ENCODE measurements around the gene FADS6. TPM values are rescaled to one million over a fixed set of nuclear protein-coding genes. Genes with fewer than 3 reads are reported as not detected.

FADS6 gene
- polyA plus RNA-seq, 3 donors, result not detected

DNA sequence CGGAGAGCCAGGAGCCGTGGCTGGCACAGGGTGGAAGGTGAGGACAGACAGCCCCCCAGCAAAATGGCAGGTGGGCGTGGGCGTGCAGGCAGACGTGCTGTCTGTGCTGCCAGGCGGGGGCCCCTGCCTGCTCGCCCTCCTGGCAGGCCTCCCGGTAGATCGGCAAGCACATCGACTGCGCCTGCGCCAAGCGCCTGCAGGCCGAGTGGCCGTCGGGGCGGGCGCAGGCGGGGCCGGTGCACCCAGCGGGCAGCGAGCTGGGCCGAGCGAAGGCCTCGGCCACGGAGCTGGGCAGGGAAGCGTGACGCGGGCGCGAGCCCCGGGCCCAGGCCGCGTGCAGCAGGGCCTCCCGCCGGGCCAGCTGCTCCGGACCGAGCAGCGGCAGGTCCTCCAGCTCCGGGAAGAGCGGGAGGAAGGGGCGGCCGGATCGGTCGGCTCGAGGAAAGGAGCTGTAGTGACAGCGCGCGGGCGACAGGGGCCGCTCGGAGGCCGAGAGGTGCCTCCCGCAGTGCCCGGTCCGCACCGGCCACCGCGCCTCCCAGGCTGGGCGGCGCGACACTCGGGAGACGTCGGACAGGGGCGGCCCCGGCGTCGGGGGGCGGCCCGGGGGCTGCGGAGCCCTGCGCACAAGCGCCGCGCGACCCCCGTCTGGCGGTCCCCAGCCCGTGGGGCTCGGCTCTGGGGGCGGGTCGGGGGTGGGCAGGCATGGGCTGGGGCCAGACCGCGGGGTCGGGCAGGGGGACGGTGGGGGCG lies 50.7 kb downstream of the FADS6 start:
- peak overlapping the region; percentile 81 for H3K4me2 ChIP-seq (replicated peaks; ENCODE audit: extremely low read depth, low read length, poor library complexity, severe bottlenecking)

More for the DNA sequence above, 50.7 kb downstream of the FADS6 start:
- H3K36me3 Mint-ChIP-seq, result peaks cover 26 to 30% of the 10 kb centered on the region in 2 donors
- no peaks in the 10 kb centered on the region for H4K20me1 ChIP-seq (ENCODE audit: insufficient read depth, low read length)
- no peak overlapping the region for H3K27ac Mint-ChIP-seq
- intact Hi-C loops (cut with micrococcal nuclease), result no loop called here
- peak overlapping the region; percentile 49 for H3K9ac ChIP-seq (ENCODE audit: insufficient read depth, low read length, poor library complexity, severe bottlenecking)
- H3K27me3 Mint-ChIP-seq (ENCODE audit: low read depth in 3 of 3), result peaks cover 11 to 22% (median 17%) of the 10 kb centered on the region in 3 donors
- H3K9me3 Mint-ChIP-seq, result peaks cover 0 to 3% (median 0%) of the 10 kb centered on the region in 7 donors
- peak overlapping the region in 1 of 2 donors; percentile 39 for H3K4me3 Mint-ChIP-seq
- peaks cover 23 to 38% of the 10 kb centered on the region in 2 donors for H3K4me1 ChIP-seq (ENCODE audit: control insufficient read depth in 1 of 2, insufficient read depth in 2 of 2, low read length in 2 of 2)
- H3K9me3 ChIP-seq (replicated peaks in 1 of 2; ENCODE audit: control insufficient read depth in 1 of 2, insufficient read depth in 1 of 2, low read length in 2 of 2), result no peaks in the 10 kb centered on the region
- no peak overlapping the region for H3K27ac ChIP-seq (ENCODE audit: low read depth in 1 of 2, low read length in 2 of 2)
- TF ChIP-seq CTCF (IDR thresholded peaks at IDR 0.05), result peak; percentile 88
- H3K79me2 ChIP-seq (ENCODE audit: insufficient read depth, low read length), result no peaks in the 10 kb centered on the region
- 6% methylated on average over 77 of the region's 88 CpGs for WGBS (ENCODE audit: insufficient coverage)
- H3K36me3 ChIP-seq (replicated peaks in 1 of 2; ENCODE audit: control insufficient read depth in 1 of 2, insufficient read depth in 2 of 2, low read length in 2 of 2), result peaks cover 12 to 19% of the 10 kb centered on the region in 2 donors
- peak overlapping the region in 1 of 3 experiments; percentile 68 for H3K4me3 ChIP-seq (replicated peaks in 1 of 3; ENCODE audit: low read depth in 2 of 3, low read length in 3 of 3)
- H2AFZ ChIP-seq (ENCODE audit: insufficient read depth, low read depth, low read length, poor library complexity, severe bottlenecking), result peak overlapping the region; percentile 77
- H3K4me1 Mint-ChIP-seq, result peaks cover 27% of the 10 kb centered on the region
- peak; percentile 52 to 75 (median 69) for DNase-seq
- peaks cover 0 to 10% of the 10 kb centered on the region in 2 donors for H3K27me3 ChIP-seq (ENCODE audit: control insufficient read depth in 2 of 2, insufficient read depth in 2 of 2, low read length in 2 of 2)

All from CD14-positive monocyte (primary cell).